ENCODE results near the gene KCNJ12.
"Not testable (repeated sequence)": the region's sequence is repeated elsewhere in the genome, so short reads cannot be mapped to it uniquely, and the experiment has no call there.

KCNJ12 gene

GRCh38 chr17:21390294-21390693 is 14.1 kb downstream of the KCNJ12 start:
- no peak for DNase-seq

GRCh38 chr17:21392266-21392665 is 16.1 kb downstream of the KCNJ12 start:
- DNase-seq: no peak

GRCh38 chr17:21394265-21394664 is 18.1 kb downstream of the KCNJ12 start:
- DNase-seq: no peak

- DNase-seq: no peak
These were observed 19.6 kb downstream of the KCNJ12 start for GRCh38 chr17:21395764-21396163.

GRCh38 chr17:21396237-21396636 is 20.1 kb downstream of the KCNJ12 start:
- no peak for DNase-seq

GRCh38 chr17:21397341-21398190 is 21.4 kb downstream of the KCNJ12 start:
- DNase-seq: no peak

- DNase-seq: no peak
These were observed 23.5 kb downstream of the KCNJ12 start for GRCh38 chr17:21399474-21400186.

GRCh38 chr17:21400187-21400569 is 24.0 kb downstream of the KCNJ12 start:
- DNase-seq: not testable (repeated sequence)

GRCh38 chr17:21400816-21401593 is 24.8 kb downstream of the KCNJ12 start:
- no peak for DNase-seq

- not testable (repeated sequence) for DNase-seq
These were observed 26.0 kb downstream of the KCNJ12 start for GRCh38 chr17:21402166-21402571.

- DNase-seq: not testable (repeated sequence)
These were observed 26.8 kb downstream of the KCNJ12 start for GRCh38 chr17:21402926-21403325.

- DNase-seq: not testable (repeated sequence)
These were observed 27.9 kb downstream of the KCNJ12 start for GRCh38 chr17:21404106-21404505.

GRCh38 chr17:21404539-21404938 is 28.4 kb downstream of the KCNJ12 start:
- DNase-seq: not testable (repeated sequence)

- DNase-seq: not testable (repeated sequence)
These were observed 29.0 kb downstream of the KCNJ12 start for GRCh38 chr17:21404956-21405731.

- not testable (repeated sequence) for DNase-seq
These were observed 29.8 kb downstream of the KCNJ12 start for GRCh38 chr17:21405904-21406400.

- not testable (repeated sequence) for DNase-seq
These were observed 30.7 kb downstream of the KCNJ12 start for GRCh38 chr17:21406616-21407404.

- DNase-seq: not testable (repeated sequence)
These were observed 31.6 kb downstream of the KCNJ12 start for GRCh38 chr17:21407752-21408151.

GRCh38 chr17:21408224-21408623 is 32.1 kb downstream of the KCNJ12 start:
- not testable (repeated sequence) for DNase-seq

GRCh38 chr17:21408766-21409300 is 32.7 kb downstream of the KCNJ12 start:
- not testable (repeated sequence) for DNase-seq

- DNase-seq: not testable (repeated sequence)
These were observed 33.2 kb downstream of the KCNJ12 start for GRCh38 chr17:21409388-21409787.

- DNase-seq: not testable (repeated sequence)
These were observed 33.8 kb downstream of the KCNJ12 start for GRCh38 chr17:21409971-21410370.
